Mesenteric fat pad (tissue), 1 donor: Measurements from ENCODE around the gene TYMS. TPM values are rescaled to one million over a fixed set of nuclear protein-coding genes. Genes with fewer than 3 reads are reported as not detected.

Source experiments
- DNase-seq: peaks from one replicate; pipeline ENCODE4 v3.0.0-alpha.2; 2020; ENCODE audit warnings: low spot score
- long read RNA-seq: library from polyadenylated mRNA; unstranded; transcript quantifications from one replicate; pipeline ENCODE4 v2.0.0, GENCODE V29; 2020
- total RNA-seq: library from RNA; stranded (reverse); fragmentation: NEBNext Ultra II Directional; extraction: Animal tissue kit (Norgen Biotek cat#: 25700); gene quantifications from one replicate; pipeline ENCODE4 v1.2.1, GENCODE V29; 2021
- donor health status: DM: yes; HTN: yes; CAD: no.

The TYMS gene
- total RNA-seq: 1.2 TPM
- long read RNA-seq, partial matches to known transcripts: 0 of 2 reads
- long read RNA-seq, other reads (novel, unspliced or antisense): 0 of 2 reads

GRCh38 chr18:657311-658000, at the start of gene TYMS:
Gene TYMS, plus strand, starts transcription at chr18:657653. Its CDS starts 90 bp downstream, at chr18:657743.
- DNase-seq: no peak

- no peak for DNase-seq
These were observed 49.5 kb upstream of the TYMS start for GRCh38 chr18:607930-608329.

- DNase-seq: no peak
These were observed 47.1 kb upstream of the TYMS start for GRCh38 chr18:610214-610928.

DNA sequence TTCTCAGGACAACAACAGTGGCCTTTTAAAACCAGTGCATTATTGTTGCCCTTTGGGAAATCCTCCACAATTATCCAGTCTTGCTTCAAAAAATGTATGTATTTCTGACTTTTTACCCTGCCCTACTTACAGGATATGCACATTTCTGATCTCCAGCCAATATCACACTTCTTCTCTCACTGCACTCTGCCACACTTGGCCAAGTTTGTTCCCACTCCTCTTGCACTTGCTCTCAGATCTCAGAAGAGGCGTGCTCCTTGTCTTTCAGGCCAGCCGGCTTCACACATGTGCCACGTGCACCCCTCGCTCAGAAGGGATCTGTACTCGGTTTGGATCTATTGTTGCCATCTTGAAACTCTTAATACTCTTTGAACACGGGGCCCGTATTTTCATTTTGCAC, 45.3 kb upstream of the TYMS start:
- no peak for DNase-seq

- DNase-seq: no peak
These were observed 43.3 kb upstream of the TYMS start for GRCh38 chr18:614193-614592.

DNA sequence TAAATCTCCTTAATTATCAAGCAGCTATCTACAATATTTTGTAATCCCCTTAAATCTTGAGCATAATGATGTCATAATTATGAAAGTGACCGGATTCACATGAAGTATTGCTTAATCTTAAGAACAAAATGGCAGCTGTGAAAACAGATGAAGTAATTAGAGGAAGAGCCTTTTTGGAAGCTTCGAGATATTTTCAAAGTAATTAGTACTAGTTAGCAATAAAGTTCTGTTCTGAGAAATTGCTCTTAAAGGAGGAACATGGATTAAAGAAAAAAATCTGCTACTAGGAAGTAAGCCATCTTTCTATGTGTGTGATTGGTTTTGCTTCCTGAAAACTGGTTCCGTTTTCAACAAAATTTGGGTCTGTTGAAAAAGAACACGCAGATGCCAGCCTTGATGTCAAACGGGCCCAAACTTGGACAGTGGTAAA, 42.3 kb upstream of the TYMS start:
- no peak for DNase-seq

- DNase-seq: no peak
These were observed 41.7 kb upstream of the TYMS start for GRCh38 chr18:615773-616172.

- DNase-seq: no peak
These were observed 41.0 kb upstream of the TYMS start for GRCh38 chr18:616380-616995.

DNA sequence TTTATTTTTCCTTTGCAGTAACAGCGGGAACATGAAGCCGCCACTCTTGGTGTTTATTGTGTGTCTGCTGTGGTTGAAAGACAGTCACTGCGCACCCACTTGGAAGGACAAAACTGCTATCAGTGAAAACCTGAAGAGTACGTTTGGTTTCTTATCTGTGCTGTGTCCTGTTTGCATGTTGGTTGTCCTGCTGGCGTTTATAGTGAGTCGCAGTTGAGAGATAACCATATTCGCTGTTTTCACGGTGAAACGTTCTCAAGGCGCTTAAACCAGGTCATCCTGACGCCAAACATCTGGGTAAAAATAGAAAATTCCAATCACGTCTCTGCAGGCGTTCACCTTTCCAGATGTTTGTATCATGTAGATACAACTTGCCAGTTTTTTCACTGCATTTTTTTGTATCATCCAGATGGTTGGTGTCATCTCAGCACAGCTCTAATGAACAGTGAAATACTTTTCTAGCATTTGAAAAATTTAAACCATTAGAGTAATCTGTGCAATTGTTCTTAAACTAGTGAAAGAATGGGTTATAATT, 39.4 kb upstream of the TYMS start:
- DNase-seq: no peak

- no peak for DNase-seq
These were observed 38.8 kb upstream of the TYMS start for GRCh38 chr18:618618-619017.

DNA sequence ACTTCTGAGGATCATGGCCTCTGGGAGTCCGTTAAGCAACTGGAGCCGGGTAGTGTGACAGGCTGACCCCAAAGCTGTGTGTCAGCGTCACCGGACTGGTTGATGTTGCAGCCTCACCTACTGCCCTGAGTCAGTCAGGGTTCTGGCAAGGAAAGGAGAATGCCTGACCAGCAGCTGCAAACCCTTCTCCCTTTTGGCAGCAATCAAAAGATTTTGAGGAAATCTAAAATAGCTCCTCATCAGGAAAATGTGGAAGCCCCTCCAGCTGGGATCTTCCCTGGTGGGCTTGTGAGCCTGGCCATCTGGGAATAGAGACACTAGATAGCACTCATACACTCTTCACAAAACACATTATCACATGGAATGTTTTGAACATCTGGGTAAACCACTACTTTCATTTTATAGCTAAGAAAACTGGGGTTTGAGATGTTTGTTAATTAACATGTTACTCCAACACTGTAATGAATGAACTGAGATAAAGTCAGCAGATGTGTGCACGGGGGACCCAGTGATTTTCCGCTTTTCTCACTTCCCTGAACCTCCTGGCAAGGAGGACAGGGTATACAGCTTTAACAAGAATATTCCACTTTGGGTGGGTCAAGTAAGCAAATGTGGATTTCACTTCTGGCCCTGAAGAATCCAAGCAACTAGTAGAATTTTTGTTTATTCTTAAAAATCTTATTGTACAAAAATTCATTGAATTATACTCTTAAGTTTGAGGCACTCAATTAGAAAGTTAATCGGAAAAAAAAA, 36.0 kb upstream of the TYMS start:
- no peak for DNase-seq

- DNase-seq: no peak
These were observed 35.2 kb upstream of the TYMS start for GRCh38 chr18:622289-622688.

DNA sequence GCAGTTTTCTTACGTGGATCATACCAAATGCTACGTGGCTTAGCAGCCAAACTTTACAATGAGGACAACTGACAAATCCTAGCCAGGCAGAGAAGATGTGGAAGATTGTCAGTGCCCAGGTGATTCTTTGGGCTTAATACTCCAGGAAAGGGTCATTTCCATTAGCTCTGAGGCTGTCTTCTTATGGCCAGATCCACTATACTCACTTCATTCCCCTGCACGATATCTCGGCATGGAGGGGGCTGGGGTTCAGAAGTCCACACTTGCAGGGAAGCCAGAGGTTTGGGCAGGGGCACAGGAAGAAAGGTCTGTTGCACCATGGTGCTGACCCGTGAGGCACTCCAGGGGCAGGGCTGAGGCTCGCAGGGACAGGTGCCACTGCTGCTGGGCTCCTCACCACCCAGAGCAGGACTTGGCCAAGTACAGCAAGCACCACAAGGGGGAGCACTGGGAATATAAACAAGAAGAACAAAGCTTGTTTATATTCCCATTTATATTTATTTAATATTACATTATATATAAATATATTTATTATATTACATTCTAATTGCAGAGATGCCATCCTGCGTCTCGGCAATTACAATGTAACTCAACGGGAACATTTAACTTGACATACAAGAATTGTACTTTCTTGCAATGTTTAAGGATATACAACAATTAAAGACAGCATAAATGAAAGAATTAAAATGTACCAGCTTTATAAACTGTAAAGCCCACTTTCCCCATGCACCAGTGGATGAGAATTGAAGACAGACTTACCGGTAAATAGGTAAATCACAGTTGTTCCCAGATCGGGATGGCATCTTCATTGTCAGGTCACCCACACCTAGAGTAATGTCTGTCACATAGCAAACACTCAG, 33.5 kb upstream of the TYMS start:
- DNase-seq: no peak

DNA sequence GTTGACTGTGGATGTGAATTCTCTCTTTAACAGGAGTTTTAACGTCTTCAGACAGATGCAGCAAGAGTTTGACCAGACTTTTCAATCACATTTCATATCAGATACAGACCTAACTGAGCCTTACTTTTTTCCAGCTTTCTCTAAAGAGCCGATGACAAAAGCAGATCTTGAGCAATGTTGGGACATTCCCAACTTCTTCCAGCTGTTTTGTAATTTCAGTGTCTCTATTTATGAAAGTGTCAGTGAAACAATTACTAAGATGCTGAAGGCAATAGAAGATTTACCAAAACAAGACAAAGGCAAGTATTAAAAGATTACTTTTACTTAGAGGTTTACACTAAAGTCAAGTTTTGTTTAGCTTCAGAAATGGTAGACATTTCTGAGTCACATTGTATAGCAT, 30.2 kb upstream of the TYMS start:
- no peak for DNase-seq

DNA sequence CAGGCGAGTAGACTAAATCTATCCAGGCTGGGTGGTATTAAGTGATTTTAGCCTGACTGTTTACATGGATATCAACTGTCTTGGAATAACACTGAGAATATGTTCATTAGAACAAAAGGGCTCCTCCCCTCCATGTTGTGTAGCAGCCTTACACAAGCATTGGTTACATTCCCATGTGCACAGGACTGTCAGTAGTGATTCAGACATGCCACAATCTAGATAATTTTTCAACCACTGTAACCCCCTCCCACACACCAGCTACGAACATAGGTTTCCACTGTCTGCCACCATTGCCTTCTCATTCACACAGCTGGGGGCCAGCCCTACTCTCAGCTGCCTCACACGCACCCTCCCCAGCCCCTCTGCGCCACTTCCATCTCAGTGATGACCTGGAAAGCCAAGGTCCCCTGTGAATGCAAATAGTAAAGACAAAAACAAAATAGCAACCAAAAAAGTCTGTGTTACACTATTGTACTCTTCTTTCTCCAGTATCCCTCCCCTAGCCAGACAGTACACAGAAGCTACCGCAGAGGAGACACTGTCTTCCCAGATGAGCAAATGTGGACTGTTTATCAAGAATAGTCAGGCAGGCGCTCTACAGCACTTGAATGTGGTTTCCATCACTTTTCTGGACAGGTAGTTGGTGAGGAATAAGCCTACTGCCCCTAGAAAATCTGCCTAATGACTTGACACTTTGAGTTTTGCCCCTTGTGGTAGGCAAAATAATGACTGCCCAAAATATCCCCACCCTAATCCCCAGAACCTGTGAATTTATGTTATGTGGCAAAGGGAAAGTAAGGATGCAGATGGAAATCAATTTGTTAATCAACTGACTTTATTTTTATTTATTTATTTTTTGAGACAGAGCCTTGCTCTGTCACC, 27.9 kb upstream of the TYMS start:
- no peak for DNase-seq

DNA sequence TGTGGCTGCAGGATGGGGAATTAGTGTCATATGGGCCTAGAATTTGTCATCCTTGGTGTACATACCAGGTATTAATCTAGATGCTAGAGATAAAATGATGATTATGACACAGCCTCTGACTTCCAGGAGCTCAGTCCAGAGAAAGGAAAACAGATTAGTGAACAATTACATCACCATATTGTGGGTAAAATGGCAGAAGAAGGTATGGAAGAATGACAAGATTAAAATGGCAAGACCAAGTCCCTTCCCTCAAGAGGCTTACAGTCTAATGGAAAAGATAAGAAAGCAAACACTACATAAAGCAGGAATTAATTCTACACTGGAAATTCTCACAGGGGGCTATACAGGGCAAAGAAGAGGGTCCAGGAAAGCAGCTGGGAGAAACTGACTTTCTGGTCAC, 25.9 kb upstream of the TYMS start:
- DNase-seq: no peak

- DNase-seq: no peak
These were observed 22.9 kb upstream of the TYMS start for GRCh38 chr18:634551-635045.

DNA sequence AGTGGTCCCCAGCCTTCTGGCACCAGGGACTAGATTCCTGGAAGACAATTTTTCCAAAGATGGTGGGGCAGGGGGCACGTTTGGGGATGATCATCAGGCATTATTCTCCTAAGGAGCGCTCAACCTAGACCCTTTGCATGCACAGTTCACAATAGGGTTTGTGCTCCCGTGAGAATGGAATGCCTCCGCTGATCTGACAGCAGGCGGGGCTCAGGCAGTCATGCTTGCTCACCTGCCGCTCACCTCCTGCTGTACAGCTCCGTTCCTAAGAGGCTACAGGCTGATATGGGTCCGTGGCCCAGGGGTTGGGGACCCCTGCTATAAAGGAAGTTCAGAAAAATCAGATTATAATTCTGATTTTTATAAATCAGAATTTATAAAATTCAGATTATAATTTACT, 22.3 kb upstream of the TYMS start:
- DNase-seq: no peak

- DNase-seq: no peak
These were observed 16.2 kb upstream of the TYMS start for GRCh38 chr18:641224-641623.
